ENCODE results near the gene PLEKHA7.
A peak's percentile ranks its signal among the peaks of the same experiment; 100 is the strongest.
"Not testable (repeated sequence)": the region's sequence is repeated elsewhere in the genome, so short reads cannot be mapped to it uniquely, and the experiment has no call there.

Gene PLEKHA7

GRCh38 chr11:17014321-17014832 is at the start of gene PLEKHA7:
PLEKHA7 (minus strand) TSS chr11:17014414; CDS start chr11:17014401, 13 bp downstream.
- peak; percentile 27 for DNase-seq

- DNase-seq, result peak; percentile 43
Measured at GRCh38 chr11:17063171-17064002, 49.2 kb upstream of the PLEKHA7 start.

GRCh38 chr11:17051146-17051545 is 36.9 kb upstream of the PLEKHA7 start:
- DNase-seq, result not testable (repeated sequence)

- not testable (repeated sequence) for DNase-seq
Measured at GRCh38 chr11:17048491-17048890, 34.3 kb upstream of the PLEKHA7 start.

GRCh38 chr11:17046690-17047089 is 32.5 kb upstream of the PLEKHA7 start:
- no peak for DNase-seq

GRCh38 chr11:17036666-17037658 is 22.7 kb upstream of the PLEKHA7 start:
- DNase-seq, result no peak

GRCh38 chr11:17034027-17034426 is 19.8 kb upstream of the PLEKHA7 start:
- not testable (repeated sequence) for DNase-seq

- no peak for DNase-seq
Measured at GRCh38 chr11:17026487-17027082, 12.4 kb upstream of the PLEKHA7 start.

GRCh38 chr11:17024924-17025323 is 10.7 kb upstream of the PLEKHA7 start:
- DNase-seq, result no peak

- DNase-seq, result no peak
Measured at GRCh38 chr11:17021511-17021910, 7.3 kb upstream of the PLEKHA7 start.

- no peak for DNase-seq
Measured at GRCh38 chr11:17020831-17021230, 6.6 kb upstream of the PLEKHA7 start.

GRCh38 chr11:17019232-17019631 is 5.0 kb upstream of the PLEKHA7 start:
- DNase-seq, result no peak

- DNase-seq, result no peak
Measured at GRCh38 chr11:17015627-17016126, 1.5 kb upstream of the PLEKHA7 start.

- peak; percentile 23 for DNase-seq
Measured at GRCh38 chr11:17014833-17015626, 816 bp upstream of the PLEKHA7 start.

GRCh38 chr11:17013548-17014320 is 480 bp downstream of the PLEKHA7 start:
- peak; percentile 26 for DNase-seq

GRCh38 chr11:17012712-17013547 is 1.3 kb downstream of the PLEKHA7 start:
- DNase-seq, result no peak

GRCh38 chr11:17012179-17012578 is 2.0 kb downstream of the PLEKHA7 start:
- DNase-seq, result no peak

- DNase-seq, result no peak
Measured at GRCh38 chr11:17010851-17011420, 3.3 kb downstream of the PLEKHA7 start.

GRCh38 chr11:17008099-17008498 is 6.1 kb downstream of the PLEKHA7 start:
- DNase-seq, result no peak

- DNase-seq, result no peak
Measured at GRCh38 chr11:17005646-17006045, 8.6 kb downstream of the PLEKHA7 start.

All from CD4-positive, alpha-beta T cell treated with Interleukin-12 subunit alpha and Interleukin-12 subunit beta, for 1 hour (primary cell).